Measurements from ENCODE around the gene CLMN. TPM values are rescaled to one million over a fixed set of nuclear protein-coding genes. Genes with fewer than 3 reads are reported as not detected.

The CLMN gene
- total and polyA plus RNA-seq, 8 donors, result 17.4 to 78.1 (median 59.8) TPM

GRCh38 chr14:95215094-95215725 is 104.5 kb downstream of the CLMN start:
- Histone ChIP-seq H3K27ac (no peak overlapping the region), H3K36me3 (no peaks in the 10 kb centered on the region), H3K9me3 (no peaks in the 10 kb centered on the region), H3K4me1 (peaks cover 10 to 13% (median 12%) of the 10 kb centered on the region in 3 donors), H3K27me3 (no peaks in the 10 kb centered on the region), H3K4me3 (no peak overlapping the region)
- ATAC-seq (no peak), FAIRE-seq (no peak), DNase-seq (no peak)
- TF ChIP-seq CTCF (IDR thresholded peaks at IDR 0.05), result no peak
- WGBS, 2 donors, result 86 to 90% methylated on average over 3 of the region's 3 CpGs
- intact Hi-C loops (cut with DNase I), result no loop called here

GRCh38 chr14:95213774-95214173 is 105.9 kb downstream of the CLMN start:
- ATAC-seq (no peak), DNase-seq (no peak), FAIRE-seq (no peak)
- intact Hi-C loops (cut with DNase I), result no loop called here
- H3K36me3 ChIP-seq, result peaks cover 0 to 2% (median 0%) of the 10 kb centered on the region in 3 donors
- H3K4me1 ChIP-seq, result peaks cover 10 to 13% (median 12%) of the 10 kb centered on the region in 3 donors
- 92 to 97% methylated on average over 3 of the region's 3 CpGs for WGBS, 2 donors
- H3K4me3 ChIP-seq, result no peak overlapping the region
- H3K9me3 ChIP-seq, result no peaks in the 10 kb centered on the region
- no peaks in the 10 kb centered on the region for H3K27me3 ChIP-seq
- no peak overlapping the region for H3K27ac ChIP-seq
- TF ChIP-seq CTCF (IDR thresholded peaks at IDR 0.05), result no peak

GRCh38 chr14:95211721-95212504 is 107.8 kb downstream of the CLMN start:
- H3K36me3 ChIP-seq, result peaks cover 0 to 12% (median 0%) of the 10 kb centered on the region in 3 donors
- no peak for TF ChIP-seq CTCF (IDR thresholded peaks at IDR 0.05)
- peaks cover 10 to 13% (median 12%) of the 10 kb centered on the region in 3 donors for H3K4me1 ChIP-seq
- peak; percentile 67 to 92 (median 88) for ATAC-seq
- intact Hi-C loops (cut with DNase I), result no loop called here
- FAIRE-seq, result no peak
- no peaks in the 10 kb centered on the region for H3K27me3 ChIP-seq
- WGBS, 2 donors, result 40 to 45% methylated on average over 8 of the region's 8 CpGs
- DNase-seq, result peak in 2 of 6 donors; percentile 58 to 71
- no peak overlapping the region for H3K4me3 ChIP-seq
- no peaks in the 10 kb centered on the region for H3K9me3 ChIP-seq
- peak overlapping the region in 3 of 4 donors; percentile 26 to 60 (median 39) for H3K27ac ChIP-seq

- no peak overlapping the region for H3K4me3 ChIP-seq
- H3K9me3 ChIP-seq, result no peaks in the 10 kb centered on the region
- H3K27me3 ChIP-seq, result no peaks in the 10 kb centered on the region
- TF ChIP-seq CTCF (IDR thresholded peaks at IDR 0.05), result no peak
- ATAC-seq (no peak), DNase-seq (no peak), FAIRE-seq (no peak)
- peaks cover 10 to 13% (median 12%) of the 10 kb centered on the region in 3 donors for H3K4me1 ChIP-seq
- H3K27ac ChIP-seq, result no peak overlapping the region
- WGBS, 2 donors, result 89 to 93% methylated on average over 13 of the region's 13 CpGs
- intact Hi-C loops (cut with DNase I), result no loop called here
- peaks cover 0 to 12% (median 0%) of the 10 kb centered on the region in 3 donors for H3K36me3 ChIP-seq
These were observed 109.0 kb downstream of the CLMN start for GRCh38 chr14:95210699-95211098.
